ENCODE measurements around the gene GLRB. TPM values are rescaled to one million over a fixed set of nuclear protein-coding genes. Genes with fewer than 3 reads are reported as not detected.

The GLRB gene
- total RNA-seq, 1 experiment from 2014 or later = 1.8 TPM

DNA sequence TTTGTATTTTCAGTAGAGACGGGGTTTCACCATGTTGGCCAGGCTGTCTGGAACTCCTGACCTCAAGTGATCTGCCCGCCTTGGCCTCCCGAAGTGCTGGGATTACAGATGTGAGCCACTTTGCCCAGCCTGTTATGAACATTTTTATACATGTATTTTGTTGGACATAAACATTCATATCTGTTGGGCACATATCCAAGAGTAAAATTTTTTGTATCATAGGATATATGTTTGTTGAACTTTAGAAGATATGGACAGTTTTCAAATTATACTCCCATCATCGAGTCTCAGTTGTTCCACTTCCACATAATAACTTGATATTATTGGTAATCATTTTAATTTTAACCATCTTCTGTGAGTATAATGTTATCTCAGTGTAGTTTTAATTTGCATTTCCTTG lies 23.6 kb downstream of the GLRB start:
- ChIA-PET POLR2A (no interaction called here), CTCF (no interaction called here)
- H3K9me3 ChIP-seq (ENCODE audit: control insufficient read depth, insufficient read depth, low read depth, low read length) = no peaks in the 10 kb centered on the region
- no peaks in the 10 kb centered on the region for H3K27me3 ChIP-seq (ENCODE audit: control insufficient read depth, insufficient read depth, low read length)
- no peak overlapping the region for H3K4me3 ChIP-seq (ENCODE audit: low read depth in 2 of 2, low read length in 2 of 2)
- ATAC-seq = no peak
- no peak for DNase-seq (ENCODE audit: low read depth, low spot score)
- TF ChIP-seq, protein P1, sequence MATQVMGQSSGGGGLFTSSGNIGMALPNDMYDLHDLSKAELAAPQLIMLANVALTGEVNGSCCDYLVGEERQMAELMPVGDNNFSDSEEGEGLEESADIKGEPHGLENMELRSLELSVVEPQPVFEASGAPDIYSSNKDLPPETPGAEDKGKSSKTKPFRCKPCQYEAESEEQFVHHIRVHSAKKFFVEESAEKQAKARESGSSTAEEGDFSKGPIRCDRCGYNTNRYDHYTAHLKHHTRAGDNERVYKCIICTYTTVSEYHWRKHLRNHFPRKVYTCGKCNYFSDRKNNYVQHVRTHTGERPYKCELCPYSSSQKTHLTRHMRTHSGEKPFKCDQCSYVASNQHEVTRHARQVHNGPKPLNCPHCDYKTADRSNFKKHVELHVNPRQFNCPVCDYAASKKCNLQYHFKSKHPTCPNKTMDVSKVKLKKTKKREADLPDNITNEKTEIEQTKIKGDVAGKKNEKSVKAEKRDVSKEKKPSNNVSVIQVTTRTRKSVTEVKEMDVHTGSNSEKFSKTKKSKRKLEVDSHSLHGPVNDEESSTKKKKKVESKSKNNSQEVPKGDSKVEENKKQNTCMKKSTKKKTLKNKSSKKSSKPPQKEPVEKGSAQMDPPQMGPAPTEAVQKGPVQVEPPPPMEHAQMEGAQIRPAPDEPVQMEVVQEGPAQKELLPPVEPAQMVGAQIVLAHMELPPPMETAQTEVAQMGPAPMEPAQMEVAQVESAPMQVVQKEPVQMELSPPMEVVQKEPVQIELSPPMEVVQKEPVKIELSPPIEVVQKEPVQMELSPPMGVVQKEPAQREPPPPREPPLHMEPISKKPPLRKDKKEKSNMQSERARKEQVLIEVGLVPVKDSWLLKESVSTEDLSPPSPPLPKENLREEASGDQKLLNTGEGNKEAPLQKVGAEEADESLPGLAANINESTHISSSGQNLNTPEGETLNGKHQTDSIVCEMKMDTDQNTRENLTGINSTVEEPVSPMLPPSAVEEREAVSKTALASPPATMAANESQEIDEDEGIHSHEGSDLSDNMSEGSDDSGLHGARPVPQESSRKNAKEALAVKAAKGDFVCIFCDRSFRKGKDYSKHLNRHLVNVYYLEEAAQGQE (IDR thresholded peaks at IDR 0.05; ENCODE audit: insufficient read depth in 1 of 2, low read depth in 2 of 2, low read length in 1 of 2) = no peak
- TF ChIP-seq, protein P2, sequence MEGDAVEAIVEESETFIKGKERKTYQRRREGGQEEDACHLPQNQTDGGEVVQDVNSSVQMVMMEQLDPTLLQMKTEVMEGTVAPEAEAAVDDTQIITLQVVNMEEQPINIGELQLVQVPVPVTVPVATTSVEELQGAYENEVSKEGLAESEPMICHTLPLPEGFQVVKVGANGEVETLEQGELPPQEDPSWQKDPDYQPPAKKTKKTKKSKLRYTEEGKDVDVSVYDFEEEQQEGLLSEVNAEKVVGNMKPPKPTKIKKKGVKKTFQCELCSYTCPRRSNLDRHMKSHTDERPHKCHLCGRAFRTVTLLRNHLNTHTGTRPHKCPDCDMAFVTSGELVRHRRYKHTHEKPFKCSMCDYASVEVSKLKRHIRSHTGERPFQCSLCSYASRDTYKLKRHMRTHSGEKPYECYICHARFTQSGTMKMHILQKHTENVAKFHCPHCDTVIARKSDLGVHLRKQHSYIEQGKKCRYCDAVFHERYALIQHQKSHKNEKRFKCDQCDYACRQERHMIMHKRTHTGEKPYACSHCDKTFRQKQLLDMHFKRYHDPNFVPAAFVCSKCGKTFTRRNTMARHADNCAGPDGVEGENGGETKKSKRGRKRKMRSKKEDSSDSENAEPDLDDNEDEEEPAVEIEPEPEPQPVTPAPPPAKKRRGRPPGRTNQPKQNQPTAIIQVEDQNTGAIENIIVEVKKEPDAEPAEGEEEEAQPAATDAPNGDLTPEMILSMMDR (IDR thresholded peaks at IDR 0.05) = no peak
- H3K27ac ChIP-seq (ENCODE audit: low read length) = no peak overlapping the region
- in situ Hi-C loops (cut with HindIII; ENCODE audit: low pct_unique_long_range_greater_than_20kb, low sequenced_read_pairs) = no loop called here
- no peaks in the 10 kb centered on the region for H3K36me3 ChIP-seq (ENCODE audit: control insufficient read depth, insufficient read depth, low read length)
- intact Hi-C loops (cut with micrococcal nuclease; ENCODE audit: unreplicated experiment) = no loop called here
- BruUV-seq (replicated peaks) = no TSS peak
- H3K4me1 ChIP-seq (ENCODE audit: control insufficient read depth, insufficient read depth, low read length) = no peaks in the 10 kb centered on the region

DNA sequence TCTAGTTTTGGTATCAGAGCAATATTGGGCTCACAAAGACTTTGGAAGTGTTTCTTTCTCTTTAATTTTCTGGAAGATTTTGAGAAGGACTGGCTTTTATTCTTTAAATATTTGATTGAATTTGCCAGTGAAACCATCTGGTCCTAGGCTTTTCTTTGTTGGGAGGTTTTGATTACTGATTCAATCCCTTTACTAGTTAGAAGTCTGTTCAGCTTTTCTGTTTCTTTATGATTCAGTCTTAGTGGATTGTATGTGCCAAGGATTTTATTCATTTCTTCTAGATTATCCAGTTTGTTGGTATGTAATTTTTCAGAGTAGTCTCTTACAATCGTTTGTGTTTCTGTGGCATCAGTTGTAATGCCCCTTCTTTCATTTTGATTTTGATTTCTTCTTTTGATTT lies 28.6 kb downstream of the GLRB start:
- ChIA-PET CTCF (no interaction called here), POLR2A (no interaction called here)
- H3K4me3 ChIP-seq (ENCODE audit: low read depth in 2 of 2, low read length in 2 of 2) = no peak overlapping the region
- intact Hi-C loops (cut with micrococcal nuclease; ENCODE audit: unreplicated experiment) (no loop called here), in situ Hi-C loops (cut with HindIII; ENCODE audit: low pct_unique_long_range_greater_than_20kb, low sequenced_read_pairs) (no loop called here)
- no peaks in the 10 kb centered on the region for H3K4me1 ChIP-seq (ENCODE audit: control insufficient read depth, insufficient read depth, low read length)
- ATAC-seq (no peak), DNase-seq (ENCODE audit: low read depth, low spot score) (no peak)
- TF ChIP-seq TCF7L2 (IDR thresholded peaks at IDR 0.05; ENCODE audit: low read depth, low read length) = no peak
- TF ChIP-seq SIN3A (IDR thresholded peaks at IDR 0.05; ENCODE audit: borderline replicate concordance, insufficient read depth, low read depth, low read length) = no peak
- TF ChIP-seq, protein P2 (IDR thresholded peaks at IDR 0.05) = no peak
- TF ChIP-seq, protein P1 (IDR thresholded peaks at IDR 0.05; ENCODE audit: insufficient read depth in 1 of 2, low read depth in 2 of 2, low read length in 1 of 2) = no peak
- TF ChIP-seq POLR2AphosphoS5 (IDR thresholded peaks at IDR 0.05; ENCODE audit: low read depth, low read length) = no peak
- no peaks in the 10 kb centered on the region for H3K36me3 ChIP-seq (ENCODE audit: control insufficient read depth, insufficient read depth, low read length)
- H3K27ac ChIP-seq (ENCODE audit: low read length) = no peak overlapping the region
- H3K9me3 ChIP-seq (ENCODE audit: control insufficient read depth, insufficient read depth, low read depth, low read length) = no peaks in the 10 kb centered on the region
- BruUV-seq (replicated peaks) = no TSS peak
- no peaks in the 10 kb centered on the region for H3K27me3 ChIP-seq (ENCODE audit: control insufficient read depth, insufficient read depth, low read length)
